Measurements from ENCODE around the gene PPP1R16B. TPM values are rescaled to one million over a fixed set of nuclear protein-coding genes. Genes with fewer than 3 reads are reported as not detected.

Gene PPP1R16B
- total RNA-seq, 6 donors from 2014 or later: 7.4 to 16.8 (median 8.8) TPM

DNA sequence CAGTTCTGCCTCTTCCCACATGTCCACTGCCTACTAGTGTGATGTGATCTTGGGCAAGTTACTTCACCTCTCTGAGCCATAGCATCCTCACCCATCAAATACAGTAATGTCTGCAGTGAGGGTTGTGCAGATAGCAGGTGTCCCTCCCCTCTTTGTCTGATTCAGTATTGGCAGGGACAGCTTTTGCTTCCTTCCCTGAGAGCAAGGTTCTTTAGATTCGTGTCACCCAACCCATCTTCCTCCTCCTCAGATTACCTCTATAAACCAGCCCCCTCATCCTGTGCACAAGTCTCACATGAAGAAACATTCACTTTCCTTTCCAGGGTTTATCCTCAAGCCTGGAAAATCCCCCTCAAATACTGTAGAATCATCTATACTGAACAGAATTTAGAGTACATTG is 41.9 kb upstream of the PPP1R16B start:
- H3K36me3 ChIP-seq: peaks cover 5 to 100% (median 75%) of the 10 kb centered on the region in 4 donors

DNA sequence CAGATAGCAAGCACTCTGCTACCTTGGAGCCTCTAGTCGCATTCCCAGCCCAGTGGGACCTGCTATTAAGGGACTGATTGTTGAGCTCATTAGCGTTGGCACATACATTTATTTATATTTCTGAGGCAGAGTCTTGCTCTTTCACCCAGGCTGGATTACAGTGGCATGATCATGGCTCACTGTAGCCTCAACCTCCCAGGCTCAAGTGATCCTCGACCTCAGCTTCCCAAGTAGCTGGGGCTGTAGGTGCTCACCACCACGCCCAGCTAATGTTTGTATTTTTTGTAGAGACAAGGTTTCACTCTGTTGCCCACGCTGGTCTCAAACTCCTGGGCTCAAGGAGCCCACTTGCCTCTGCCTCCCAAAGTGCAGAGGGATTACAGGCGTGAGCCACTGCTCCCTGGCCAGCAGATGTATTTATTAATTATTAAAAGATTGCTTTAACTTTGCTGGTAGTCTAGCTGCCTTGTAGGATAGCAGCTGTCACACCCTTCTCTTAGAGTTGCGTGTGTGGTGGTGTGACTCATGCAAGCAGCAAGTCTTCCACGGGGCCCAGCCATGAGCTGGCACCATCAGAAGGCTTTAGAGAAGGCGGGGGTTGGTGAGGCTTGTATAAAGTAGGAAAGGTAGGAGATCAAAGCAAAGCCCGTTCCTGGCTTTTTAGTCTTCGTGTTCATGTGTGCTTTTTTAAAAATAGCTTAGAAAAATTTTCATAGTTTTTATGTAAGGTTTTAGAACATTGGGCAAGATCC is 40.8 kb upstream of the PPP1R16B start:
- no peak overlapping the region for H3K4me3 ChIP-seq
- ATAC-seq (ENCODE audit: low FRiP score in 2 of 2) (no peak), DNase-seq (no peak)
- H3K27me3 ChIP-seq: no peaks in the 10 kb centered on the region
- no peaks in the 10 kb centered on the region for H3K4me1 ChIP-seq
- no peaks in the 10 kb centered on the region for H3K9me3 ChIP-seq
- TF ChIP-seq POLR2AphosphoS5 (IDR thresholded peaks at IDR 0.05) (no peak), POLR2A (IDR thresholded peaks at IDR 0.05) (no peak), EP300 (IDR thresholded peaks at IDR 0.05) (no peak)
- TF ChIP-seq, protein P1, sequence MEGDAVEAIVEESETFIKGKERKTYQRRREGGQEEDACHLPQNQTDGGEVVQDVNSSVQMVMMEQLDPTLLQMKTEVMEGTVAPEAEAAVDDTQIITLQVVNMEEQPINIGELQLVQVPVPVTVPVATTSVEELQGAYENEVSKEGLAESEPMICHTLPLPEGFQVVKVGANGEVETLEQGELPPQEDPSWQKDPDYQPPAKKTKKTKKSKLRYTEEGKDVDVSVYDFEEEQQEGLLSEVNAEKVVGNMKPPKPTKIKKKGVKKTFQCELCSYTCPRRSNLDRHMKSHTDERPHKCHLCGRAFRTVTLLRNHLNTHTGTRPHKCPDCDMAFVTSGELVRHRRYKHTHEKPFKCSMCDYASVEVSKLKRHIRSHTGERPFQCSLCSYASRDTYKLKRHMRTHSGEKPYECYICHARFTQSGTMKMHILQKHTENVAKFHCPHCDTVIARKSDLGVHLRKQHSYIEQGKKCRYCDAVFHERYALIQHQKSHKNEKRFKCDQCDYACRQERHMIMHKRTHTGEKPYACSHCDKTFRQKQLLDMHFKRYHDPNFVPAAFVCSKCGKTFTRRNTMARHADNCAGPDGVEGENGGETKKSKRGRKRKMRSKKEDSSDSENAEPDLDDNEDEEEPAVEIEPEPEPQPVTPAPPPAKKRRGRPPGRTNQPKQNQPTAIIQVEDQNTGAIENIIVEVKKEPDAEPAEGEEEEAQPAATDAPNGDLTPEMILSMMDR (IDR thresholded peaks at IDR 0.05): no peak
- WGBS, 2 donors: 79 to 83% methylated on average over 11 of the region's 11 CpGs
- no peak overlapping the region for H3K27ac ChIP-seq
- peaks cover 2 to 100% (median 75%) of the 10 kb centered on the region in 4 donors for H3K36me3 ChIP-seq

More for the DNA sequence above, 41.9 kb upstream of the PPP1R16B start:
- H3K4me1 ChIP-seq: no peaks in the 10 kb centered on the region
- no peak overlapping the region for H3K4me3 ChIP-seq
- H3K9me3 ChIP-seq: no peaks in the 10 kb centered on the region
- WGBS, 2 donors: 50 to 67% methylated on average over 1 of the region's 1 CpG
- H3K27ac ChIP-seq: no peak overlapping the region
- no peaks in the 10 kb centered on the region for H3K27me3 ChIP-seq
- DNase-seq (no peak), ATAC-seq (ENCODE audit: low FRiP score in 2 of 2) (no peak)
- TF ChIP-seq POLR2A (IDR thresholded peaks at IDR 0.05) (no peak), POLR2AphosphoS5 (IDR thresholded peaks at IDR 0.05) (no peak), EP300 (IDR thresholded peaks at IDR 0.05) (no peak)
- TF ChIP-seq, protein P1 (IDR thresholded peaks at IDR 0.05): no peak

DNA sequence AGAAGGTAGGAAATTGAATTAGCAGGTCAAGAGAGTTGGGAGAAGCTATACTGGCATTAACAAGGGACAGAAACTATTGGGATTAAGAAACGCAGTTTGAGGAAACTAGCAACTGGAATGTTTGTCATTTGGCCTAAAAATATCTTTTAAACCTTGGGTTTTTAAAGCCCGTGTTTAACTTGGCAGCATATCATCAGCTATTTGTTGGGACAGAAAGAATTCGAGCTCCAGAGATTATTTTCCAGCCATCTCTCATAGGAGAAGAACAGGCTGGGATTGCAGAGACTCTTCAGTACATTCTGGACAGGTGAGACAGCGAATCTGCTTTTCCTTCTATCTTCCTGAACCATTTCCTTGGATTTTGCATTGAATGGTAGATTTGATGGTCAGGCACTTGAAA is 39.4 kb upstream of the PPP1R16B start:
- no peak overlapping the region for H3K27ac ChIP-seq
- 77 to 79% methylated on average over 4 of the region's 4 CpGs for WGBS, 2 donors
- H3K4me3 ChIP-seq: no peak overlapping the region
- H3K4me1 ChIP-seq: no peaks in the 10 kb centered on the region
- no peak for ATAC-seq (ENCODE audit: low FRiP score in 2 of 2)
- DNase-seq: no peak
- H3K9me3 ChIP-seq: no peaks in the 10 kb centered on the region
- peaks cover under 1 to 100% (median 79%) of the 10 kb centered on the region in 4 donors for H3K36me3 ChIP-seq
- no peak for TF ChIP-seq POLR2AphosphoS5 (IDR thresholded peaks at IDR 0.05)
- TF ChIP-seq, protein P1 (IDR thresholded peaks at IDR 0.05): no peak
- TF ChIP-seq POLR2A (IDR thresholded peaks at IDR 0.05): no peak
- TF ChIP-seq EP300 (IDR thresholded peaks at IDR 0.05): no peak
- H3K27me3 ChIP-seq: no peaks in the 10 kb centered on the region

DNA sequence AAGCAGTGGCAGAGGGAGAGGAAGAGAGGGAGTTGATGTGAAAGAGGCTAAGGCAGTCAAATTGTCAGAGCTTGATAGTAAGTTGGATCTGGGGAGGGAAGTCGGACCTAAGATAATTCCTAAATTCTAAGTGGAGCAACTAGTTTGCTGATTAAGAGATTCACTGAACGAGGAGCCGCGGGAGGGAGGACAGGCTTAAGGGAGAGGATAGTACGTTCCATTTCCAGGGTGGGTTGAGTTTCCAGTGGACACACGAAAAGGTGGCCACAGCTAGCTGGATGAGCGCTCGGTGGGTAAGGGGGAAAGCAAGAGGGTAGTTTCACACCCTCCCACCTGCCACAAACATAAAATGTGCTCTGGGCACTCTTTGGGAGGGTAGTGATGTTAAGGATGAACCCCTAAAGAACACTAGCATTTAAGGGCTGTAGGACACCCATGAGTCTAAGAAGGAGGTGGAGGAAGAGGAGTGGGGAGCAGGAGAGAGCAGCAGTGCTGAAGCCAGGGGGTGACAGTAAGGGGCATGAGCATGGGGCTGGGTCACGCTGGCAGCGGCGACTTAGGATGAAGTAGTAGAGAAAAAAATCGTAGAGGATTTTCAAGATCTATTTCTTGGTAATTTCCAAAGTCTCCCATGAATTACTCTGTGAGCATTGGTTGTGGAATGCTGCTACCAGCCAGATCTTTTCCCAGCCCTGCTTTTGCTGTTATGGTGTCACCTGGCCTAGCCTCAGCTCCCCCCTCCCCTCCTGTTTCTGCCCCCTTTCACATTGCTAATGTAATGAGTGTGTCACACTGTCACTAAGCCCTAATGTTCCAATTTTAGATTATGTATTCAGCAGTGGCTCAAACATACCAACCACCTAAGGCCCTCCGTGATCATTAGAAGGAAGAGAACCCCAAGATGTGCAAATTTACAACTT is 35.9 kb upstream of the PPP1R16B start:
- ATAC-seq (ENCODE audit: low FRiP score in 2 of 2) (no peak), DNase-seq (no peak)
- Histone ChIP-seq H3K9me3 (no peaks in the 10 kb centered on the region), H3K27ac (no peak overlapping the region), H3K36me3 (peaks cover 15 to 96% (median 79%) of the 10 kb centered on the region in 4 donors), H3K4me1 (no peaks in the 10 kb centered on the region), H3K4me3 (no peak overlapping the region), H3K27me3 (no peaks in the 10 kb centered on the region)
- TF ChIP-seq POLR2A (IDR thresholded peaks at IDR 0.05) (no peak), POLR2AphosphoS5 (IDR thresholded peaks at IDR 0.05) (no peak), EP300 (IDR thresholded peaks at IDR 0.05) (no peak)
- TF ChIP-seq, protein P1 (IDR thresholded peaks at IDR 0.05): no peak
- WGBS, 2 donors: 87 to 93% methylated on average over 13 of the region's 13 CpGs

Measured in upper lobe of left lung (tissue), 6 donors.